Activated CD4-positive, alpha-beta T cell treated with anti-CD3 and anti-CD28 coated beads, Interleukin-2, amount 10 ng/mL, durations not matched to agents 7 days and 5 days (primary cell): ENCODE results near the gene WDR93. TPM values are rescaled to one million over a fixed set of nuclear protein-coding genes. Genes with fewer than 3 reads are reported as not detected.
A peak's percentile ranks its signal among the peaks of the same experiment; 100 is the strongest.

Experiments
- CTCF ChIA-PET: fragments of 350-600 bp; sonication (Branson Sonifier 250); formaldehyde crosslinking; loops from one replicate; lab custom pipeline; 2021; ENCODE audit warnings: antibody characterized with exemption; lab: Charles Lee
- POLR2A ChIA-PET: fragments of 350-600 bp; sonication (Branson Sonifier 250); formaldehyde crosslinking; loops from one replicate; lab custom pipeline; 2021; ENCODE audit warnings: antibody characterized with exemption; lab: Charles Lee
- DNase-seq: peaks from one replicate; pipeline ENCODE4 v3.0.0-alpha.2; 2020
- H3K27ac Mint-ChIP-seq: one replicate; pipeline ENCODE4 v1.8.0; 2021; ENCODE audit warnings: mild to moderate bottlenecking, moderate library complexity, mixed read lengths
- H3K27me3 Mint-ChIP-seq: one replicate; pipeline ENCODE4 v1.8.0; 2021; ENCODE audit warnings: mixed read lengths
- H3K36me3 Mint-ChIP-seq: one replicate; pipeline ENCODE4 v1.8.0; 2021; ENCODE audit warnings: low read depth, mixed read lengths
- H3K4me1 Mint-ChIP-seq: one replicate; pipeline ENCODE4 v1.8.0; 2021; ENCODE audit warnings: mixed read lengths
- H3K4me3 Mint-ChIP-seq: one replicate; pipeline ENCODE4 v1.8.0; 2021; ENCODE audit warnings: mild to moderate bottlenecking, moderate library complexity, mixed read lengths
- H3K9me3 Mint-ChIP-seq: one replicate; pipeline ENCODE4 v1.8.0; 2021; ENCODE audit warnings: mixed read lengths
- total RNA-seq, 2 experiments: library from RNA; stranded (reverse); gene quantifications; one replicate each; pipeline ENCODE4 v1.2.3, GENCODE V29; 2021

The WDR93 gene
- total RNA-seq, 2 experiments from 2014 or later = not detected

DNA sequence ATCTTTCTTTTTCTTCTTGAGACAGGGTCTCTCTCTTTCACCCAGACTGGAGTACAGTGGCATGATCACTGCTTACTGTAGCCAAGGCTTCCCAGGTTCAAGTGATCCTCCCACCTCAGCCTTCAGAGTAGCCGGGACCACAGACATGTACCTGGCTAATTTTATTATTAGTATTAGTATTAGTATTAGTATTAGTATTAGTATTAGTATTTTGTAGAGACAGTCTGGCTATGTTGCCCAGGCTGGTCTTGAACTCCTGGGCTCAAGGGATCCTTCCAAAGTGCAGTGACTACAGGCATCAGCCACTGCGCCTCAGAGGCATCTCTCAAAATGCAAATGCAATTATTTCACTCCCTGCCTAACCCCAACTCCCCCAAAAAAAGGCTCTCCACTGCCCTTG is 37.0 kb upstream of the WDR93 start:
- H3K27ac Mint-ChIP-seq = no peak overlapping the region
- H3K4me1 Mint-ChIP-seq = peaks cover 14% of the 10 kb centered on the region
- POLR2A ChIA-PET = no interaction called here
- no peaks in the 10 kb centered on the region for H3K9me3 Mint-ChIP-seq
- no peak overlapping the region for H3K4me3 Mint-ChIP-seq
- CTCF ChIA-PET = no interaction called here
- peaks cover 35% of the 10 kb centered on the region for H3K27me3 Mint-ChIP-seq
- H3K36me3 Mint-ChIP-seq = peaks cover 2% of the 10 kb centered on the region
- DNase-seq = no peak

DNA sequence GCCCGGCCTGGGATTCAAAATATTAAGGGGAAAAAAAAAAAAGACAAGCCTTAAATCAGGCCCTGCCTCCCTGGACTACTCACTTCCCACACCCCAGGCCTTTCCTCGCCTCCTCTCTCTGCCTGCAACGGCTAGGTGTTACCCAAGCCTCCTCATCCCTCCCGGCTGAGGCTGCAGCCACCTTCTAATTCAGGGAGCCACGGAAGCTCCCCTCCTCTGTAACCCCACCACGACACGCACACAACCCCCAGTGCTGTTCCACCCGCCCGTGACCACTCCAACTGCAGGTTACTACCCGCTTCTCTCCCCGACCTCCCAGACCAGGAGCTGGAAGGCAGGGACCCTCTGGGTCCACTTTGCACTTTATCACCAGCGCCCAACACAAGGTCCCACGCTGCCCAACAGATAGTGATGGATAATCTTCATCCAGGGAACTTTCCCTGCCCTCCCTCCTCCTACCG is 36.3 kb upstream of the WDR93 start:
- Mint-ChIP-seq H3K27me3 (peaks cover 41% of the 10 kb centered on the region), H3K4me1 (peaks cover 14% of the 10 kb centered on the region), H3K9me3 (no peaks in the 10 kb centered on the region), H3K27ac (no peak overlapping the region), H3K36me3 (peaks cover 2% of the 10 kb centered on the region), H3K4me3 (peak overlapping the region; percentile 53)
- no peak for DNase-seq
- ChIA-PET CTCF (no interaction called here), POLR2A (no interaction called here)

- H3K27ac Mint-ChIP-seq = peak within 1 kb of the TSS; percentile 47
- CTCF ChIA-PET = no interaction called here
- peaks cover 48% of the 10 kb centered on the region for H3K27me3 Mint-ChIP-seq
- H3K4me1 Mint-ChIP-seq = peaks cover 14% of the 10 kb centered on the region
- POLR2A ChIA-PET = no interaction called here
- peak within 1 kb of the TSS; percentile 57 for H3K4me3 Mint-ChIP-seq
- H3K9me3 Mint-ChIP-seq = no peaks in the 10 kb centered on the region
- peaks cover 2% of the 10 kb centered on the region for H3K36me3 Mint-ChIP-seq
- DNase-seq = no peak
Measured at GRCh38 chr15:89654847-89655805, 35.5 kb upstream of the WDR93 start, which contains the start of gene KIF7. KIF7 (minus strand) TSS chr15:89655467; CDS start chr15:89652930, 2,537 bp downstream.

GRCh38 chr15:89656116-89656815 is 34.3 kb upstream of the WDR93 start:
- no peak overlapping the region for H3K27ac Mint-ChIP-seq
- H3K4me1 Mint-ChIP-seq = peaks cover 14% of the 10 kb centered on the region
- peak overlapping the region; percentile 57 for H3K4me3 Mint-ChIP-seq
- peaks cover 2% of the 10 kb centered on the region for H3K36me3 Mint-ChIP-seq
- peaks cover 57% of the 10 kb centered on the region for H3K27me3 Mint-ChIP-seq
- CTCF ChIA-PET = no interaction called here
- H3K9me3 Mint-ChIP-seq = no peaks in the 10 kb centered on the region
- POLR2A ChIA-PET = no interaction called here
- DNase-seq = no peak

DNA sequence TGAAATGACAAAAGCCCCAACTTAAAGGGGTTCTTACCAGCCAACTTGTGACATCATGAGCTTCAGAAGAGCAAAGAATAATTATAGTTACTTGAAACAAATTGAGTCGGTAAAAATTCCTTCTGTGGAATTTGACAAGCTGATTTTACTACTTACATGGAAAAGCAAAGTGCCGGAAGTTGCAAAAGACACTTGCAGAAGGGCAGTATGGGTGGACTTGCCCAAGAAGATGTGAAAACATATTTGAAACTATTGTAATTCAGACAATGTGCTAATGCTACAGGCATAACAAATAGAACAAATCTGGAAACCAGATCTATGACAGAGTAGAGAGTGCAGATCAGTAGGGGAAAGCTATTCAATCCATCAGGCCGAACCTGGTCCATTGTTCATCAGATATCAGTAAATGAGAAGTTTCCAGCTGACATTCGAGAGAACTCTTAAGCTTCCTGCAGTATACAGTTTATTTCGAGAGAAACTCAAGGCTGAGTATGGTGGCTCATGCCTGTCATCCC is 32.9 kb upstream of the WDR93 start:
- H3K27ac Mint-ChIP-seq = no peak overlapping the region
- H3K4me1 Mint-ChIP-seq = peaks cover 14% of the 10 kb centered on the region
- H3K27me3 Mint-ChIP-seq = peaks cover 57% of the 10 kb centered on the region
- ChIA-PET POLR2A (no interaction called here), CTCF (interaction anchor here (1.2 kb wide), 1 partner anchor 135 kb away, joined by 3 read pairs; no protein-coding TSS in a partner anchor)
- peaks cover 2% of the 10 kb centered on the region for H3K36me3 Mint-ChIP-seq
- no peaks in the 10 kb centered on the region for H3K9me3 Mint-ChIP-seq
- H3K4me3 Mint-ChIP-seq = no peak overlapping the region
- no peak for DNase-seq

- Mint-ChIP-seq H3K4me3 (no peak overlapping the region), H3K4me1 (peaks cover 13% of the 10 kb centered on the region), H3K27me3 (peaks cover 53% of the 10 kb centered on the region), H3K36me3 (peaks cover 2% of the 10 kb centered on the region), H3K27ac (no peak overlapping the region), H3K9me3 (no peaks in the 10 kb centered on the region)
- DNase-seq = no peak
- POLR2A ChIA-PET = no interaction called here
- CTCF ChIA-PET = interaction anchor here (0.6 kb wide), 1 partner anchor 86 kb away, joined by 3 read pairs; no protein-coding TSS in a partner anchor
Measured at GRCh38 chr15:89659295-89659694, 31.3 kb upstream of the WDR93 start.

DNA sequence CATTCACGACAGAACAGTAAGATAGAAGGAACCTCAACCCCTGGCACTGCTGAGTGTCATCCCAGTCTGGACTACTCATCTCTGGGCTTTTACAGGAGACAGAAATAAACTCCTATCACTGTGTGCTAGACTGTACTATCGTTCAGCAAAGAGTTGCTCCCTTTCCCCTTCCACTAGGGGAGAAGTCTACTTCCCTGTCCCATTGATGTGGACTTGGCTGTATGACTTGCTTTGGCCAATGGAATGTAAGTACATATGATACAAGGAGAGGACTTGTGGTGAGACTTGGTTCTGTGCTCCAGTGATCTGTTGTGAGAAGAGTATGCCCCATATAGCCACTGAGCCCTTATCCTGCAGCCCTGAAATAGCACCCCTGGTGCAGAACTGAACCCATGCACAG is 30.1 kb upstream of the WDR93 start:
- Mint-ChIP-seq H3K9me3 (no peaks in the 10 kb centered on the region), H3K4me3 (no peak overlapping the region), H3K36me3 (peaks cover 1% of the 10 kb centered on the region), H3K27ac (no peak overlapping the region), H3K4me1 (peaks cover 11% of the 10 kb centered on the region), H3K27me3 (peaks cover 55% of the 10 kb centered on the region)
- ChIA-PET POLR2A (no interaction called here), CTCF (interaction anchor here (0.7 to 1.3 kb wide), 2 partner anchors 12 to 20 kb away, joined by 3 read pairs; no protein-coding TSS in a partner anchor)
- DNase-seq = no peak

GRCh38 chr15:89662893-89663626 is 27.6 kb upstream of the WDR93 start:
- H3K27me3 Mint-ChIP-seq = peaks cover 36% of the 10 kb centered on the region
- H3K36me3 Mint-ChIP-seq = no peaks in the 10 kb centered on the region
- POLR2A ChIA-PET = no interaction called here

DNA sequence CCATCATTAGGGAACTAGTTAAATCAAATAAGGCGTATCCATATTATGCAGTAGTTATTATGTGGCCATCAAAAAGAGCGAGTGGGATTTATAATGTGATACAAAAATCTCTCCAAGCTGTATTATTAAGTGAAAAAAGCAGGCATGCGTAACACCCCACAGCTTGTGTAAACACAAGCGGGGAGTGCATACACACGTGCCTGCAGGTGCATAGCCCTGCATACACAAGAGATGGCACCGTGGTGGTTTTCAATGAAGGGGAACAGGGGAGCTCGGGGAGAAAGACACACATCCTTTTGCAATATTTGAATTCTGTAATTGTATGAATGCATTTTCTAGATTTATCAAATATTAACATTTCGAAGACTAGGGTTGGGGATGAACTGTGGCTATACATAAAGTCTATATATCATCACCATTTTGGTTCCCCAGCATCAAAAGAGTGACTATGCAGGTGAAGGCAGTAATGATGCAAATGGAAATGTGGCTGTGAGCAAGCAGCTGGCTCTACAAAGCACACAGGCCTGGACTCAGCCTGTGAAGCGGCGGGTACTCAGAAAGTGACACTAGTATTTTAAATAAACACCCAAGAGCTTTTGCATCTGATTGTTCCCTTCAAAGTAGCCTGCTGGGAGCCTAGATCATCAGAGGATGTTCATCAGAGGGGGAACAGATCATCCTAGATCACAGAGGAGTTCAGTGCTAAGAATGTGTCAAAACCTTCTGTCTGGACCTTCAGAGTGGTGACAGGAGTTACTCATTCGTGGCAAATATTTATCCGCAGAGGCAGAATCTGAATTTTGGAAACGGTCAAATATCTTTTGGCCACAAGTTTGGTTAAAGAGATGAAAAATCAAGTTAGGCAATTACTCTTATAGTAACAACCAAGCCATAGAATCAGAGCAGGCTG is 25.9 kb upstream of the WDR93 start:
- Mint-ChIP-seq H3K36me3 (no peaks in the 10 kb centered on the region), H3K4me3 (peak overlapping the region; percentile 28), H3K4me1 (peaks cover 5% of the 10 kb centered on the region), H3K27me3 (peaks cover 26% of the 10 kb centered on the region), H3K27ac (no peak overlapping the region), H3K9me3 (no peaks in the 10 kb centered on the region)
- ChIA-PET CTCF (no interaction called here), POLR2A (interaction anchor here (0.7 kb wide), 1 partner anchor 19 kb away, joined by 3 read pairs; no protein-coding TSS in a partner anchor)
- DNase-seq = no peak

More at GRCh38 chr15:89662893-89663626, 27.6 kb upstream of the WDR93 start:
- Mint-ChIP-seq H3K27ac (no peak overlapping the region), H3K4me1 (peaks cover 5% of the 10 kb centered on the region), H3K9me3 (no peaks in the 10 kb centered on the region), H3K4me3 (no peak overlapping the region)
- no peak for DNase-seq
- CTCF ChIA-PET = interaction anchor here (1.6 kb wide), 1 partner anchor 8 kb away, joined by 4 read pairs; no protein-coding TSS in a partner anchor

- H3K4me3 Mint-ChIP-seq = no peak overlapping the region
- POLR2A ChIA-PET = interaction anchor here (0.7 kb wide), 1 partner anchor 20 kb away, joined by 3 read pairs; no protein-coding TSS in a partner anchor
- H3K27me3 Mint-ChIP-seq = peaks cover 18% of the 10 kb centered on the region
- DNase-seq = no peak
- no peak overlapping the region for H3K27ac Mint-ChIP-seq
- CTCF ChIA-PET = no interaction called here
- H3K36me3 Mint-ChIP-seq = no peaks in the 10 kb centered on the region
- no peaks in the 10 kb centered on the region for H3K9me3 Mint-ChIP-seq
- peaks cover 5% of the 10 kb centered on the region for H3K4me1 Mint-ChIP-seq
Measured at GRCh38 chr15:89665449-89666181, 25.0 kb upstream of the WDR93 start.
